GM12892 (cell line): Measurements from ENCODE around the gene ACYP2.
"Not testable (repeated sequence)": the region's sequence is repeated elsewhere in the genome, so short reads cannot be mapped to it uniquely, and the experiment has no call there.

ENCODE experiments used
- POLR2A ChIP-seq: IDR thresholded peaks from 2 replicates; pipeline ENCODE4 v1.6.1; 2011; ENCODE audit warnings: low read depth, low read length, control low read depth
- POLR2AphosphoS5 ChIP-seq: IDR thresholded peaks from 2 replicates; pipeline ENCODE4 v1.6.1; 2011; ENCODE audit warnings: low read depth, low read length, control low read depth

GRCh38 chr2:54072483-54072882, 42.9 kb upstream of the ACYP2 start:
- not testable (repeated sequence) for TF ChIP-seq POLR2A, POLR2AphosphoS5
